GM21526 (cell line): ENCODE results near the gene LRRC2.
"Not testable (repeated sequence)": the region's sequence is repeated elsewhere in the genome, so short reads cannot be mapped to it uniquely, and the experiment has no call there.

Experiments
- ATAC-seq: cut with Tn5 transposase; IDR thresholded peaks from one replicate; pipeline ENCODE4 v1.9.1; 2021; ENCODE audit warnings: moderate library complexity; ENCODE audit not compliant: unreplicated experiment, low FRiP score

The LRRC2 gene

GRCh38 chr3:46566040-46566641 lies at the start of gene LRRC2:
LRRC2 (minus strand) TSS chr3:46566302; CDS start chr3:46551591, 14,711 bp downstream.
- ATAC-seq = no peak

GRCh38 chr3:46615050-46615775 lies 49.1 kb upstream of the LRRC2 start:
- no peak for ATAC-seq

GRCh38 chr3:46614431-46614830 lies 48.3 kb upstream of the LRRC2 start:
- ATAC-seq = no peak

- no peak for ATAC-seq
These were observed 47.4 kb upstream of the LRRC2 start for GRCh38 chr3:46613313-46614005.

- no peak for ATAC-seq
These were observed 46.2 kb upstream of the LRRC2 start, which contains the start of gene FAM240A for GRCh38 chr3:46612324-46612723. FAM240A (plus strand) TSS chr3:46612525; CDS start chr3:46612684, 159 bp downstream.

GRCh38 chr3:46609944-46610722 lies 44.0 kb upstream of the LRRC2 start:
- no peak for ATAC-seq

- no peak for ATAC-seq
These were observed 43.2 kb upstream of the LRRC2 start for GRCh38 chr3:46609212-46609721.

GRCh38 chr3:46607603-46608028 lies 41.5 kb upstream of the LRRC2 start:
- ATAC-seq = no peak

- no peak for ATAC-seq
These were observed 38.0 kb upstream of the LRRC2 start for GRCh38 chr3:46604127-46604526.

GRCh38 chr3:46603446-46604046 lies 37.4 kb upstream of the LRRC2 start:
- no peak for ATAC-seq

- ATAC-seq = no peak
These were observed 33.5 kb upstream of the LRRC2 start for GRCh38 chr3:46599590-46599989.

- ATAC-seq = no peak
These were observed 29.8 kb upstream of the LRRC2 start for GRCh38 chr3:46595819-46596314.

GRCh38 chr3:46594723-46595122 lies 28.6 kb upstream of the LRRC2 start:
- ATAC-seq = no peak

- no peak for ATAC-seq
These were observed 27.9 kb upstream of the LRRC2 start for GRCh38 chr3:46593979-46594378.

GRCh38 chr3:46593274-46593862 lies 27.3 kb upstream of the LRRC2 start:
- no peak for ATAC-seq

GRCh38 chr3:46587268-46587667 lies 21.2 kb upstream of the LRRC2 start:
- not testable (repeated sequence) for ATAC-seq

- no peak for ATAC-seq
These were observed 20.7 kb upstream of the LRRC2 start for GRCh38 chr3:46586738-46587246.

GRCh38 chr3:46585799-46586693 lies 19.9 kb upstream of the LRRC2 start:
- ATAC-seq = no peak
